Measurements from ENCODE around the gene SECISBP2.
"Not testable (repeated sequence)": the region's sequence is repeated elsewhere in the genome, so short reads cannot be mapped to it uniquely, and the experiment has no call there.

SECISBP2 gene

DNA sequence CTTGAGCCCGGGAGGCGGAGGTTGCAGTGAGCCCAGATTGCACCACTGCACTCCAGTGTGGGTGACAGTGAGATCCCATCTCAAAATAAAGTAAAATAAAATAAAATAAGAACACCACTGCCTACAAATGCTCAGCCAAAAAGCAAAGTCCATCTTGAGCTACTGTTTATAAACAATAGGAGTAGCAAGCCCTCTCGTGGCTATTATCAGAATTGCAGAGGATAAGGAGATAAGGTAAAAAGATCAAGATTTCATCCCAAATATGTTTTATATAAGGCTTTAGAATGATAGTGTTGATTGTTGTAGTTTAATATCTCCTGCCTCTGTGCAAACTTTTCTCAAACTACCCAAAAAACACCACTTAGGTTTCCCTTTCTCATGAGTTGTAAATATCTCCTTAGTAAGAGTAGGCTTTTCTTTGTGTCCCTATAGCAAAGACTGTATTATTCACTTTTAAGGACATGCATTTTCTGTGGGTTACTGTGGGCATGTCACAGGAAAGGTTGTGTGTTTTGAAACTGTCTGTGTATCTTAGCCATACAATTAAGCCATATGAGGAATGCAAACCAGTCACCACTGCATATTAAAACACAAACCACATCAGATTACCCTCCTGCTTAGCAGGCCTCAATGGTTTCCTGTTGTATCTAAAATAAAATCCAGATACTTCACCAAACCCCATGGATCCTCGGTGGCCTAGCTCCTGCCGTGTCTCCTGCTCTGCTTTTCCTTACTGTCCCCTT is 39.1 kb upstream of the SECISBP2 start:
- no peak overlapping the region for H3K27ac ChIP-seq (replicated peaks; ENCODE audit: low read length)
- H3K9me3 ChIP-seq (replicated peaks in 1 of 2; ENCODE audit: control insufficient read depth in 2 of 2, insufficient read depth in 1 of 2, low read depth in 1 of 2, low read length in 2 of 2): peaks cover 3 to 28% of the 10 kb centered on the region in 2 donors
- no peak overlapping the region for H3K14ac ChIP-seq (ENCODE audit: low read length)
- H2AK5ac ChIP-seq (ENCODE audit: low read depth, low read length): no peak overlapping the region
- H2AFZ ChIP-seq (ENCODE audit: low read length): no peak overlapping the region
- no peak overlapping the region for H2BK12ac ChIP-seq (ENCODE audit: low read length)
- no peak overlapping the region for H3K4me2 ChIP-seq (ENCODE audit: insufficient read depth, low read length, poor library complexity, severe bottlenecking)
- H2BK15ac ChIP-seq (ENCODE audit: low read length): no peak overlapping the region
- H3K79me1 ChIP-seq (ENCODE audit: low read depth, low read length): no peaks in the 10 kb centered on the region
- H2BK120ac ChIP-seq (ENCODE audit: low read depth, low read length): no peak overlapping the region
- H3K36me3 ChIP-seq (replicated peaks in 1 of 2; ENCODE audit: control insufficient read depth in 2 of 2, insufficient read depth in 2 of 2, low read length in 2 of 2): peaks cover 0 to 1% of the 10 kb centered on the region in 2 donors
- H3K4me1 ChIP-seq (ENCODE audit: control insufficient read depth in 2 of 2, insufficient read depth in 1 of 2, low read depth in 1 of 2, low read length in 2 of 2): no peaks in the 10 kb centered on the region
- H3K18ac ChIP-seq (ENCODE audit: low read length): no peak overlapping the region
- no peak overlapping the region for H3K9ac ChIP-seq (ENCODE audit: low read depth, low read length, poor library complexity)
- no peak overlapping the region for H3K23ac ChIP-seq (ENCODE audit: low read depth, low read length, poor library complexity)
- no peak overlapping the region for H4K91ac ChIP-seq (ENCODE audit: low read depth, low read length, poor library complexity)
- no peak overlapping the region for H2BK5ac ChIP-seq (ENCODE audit: low read length)
- H3K27me3 ChIP-seq (ENCODE audit: control insufficient read depth in 3 of 3, insufficient read depth in 3 of 3, low read depth in 1 of 3, low read length in 3 of 3): no peaks in the 10 kb centered on the region
- WGBS, 2 donors (ENCODE audit: extremely low coverage in 2 of 2, insufficient read length in 2 of 2, insufficient replicate concordance in 1 of 2): no CpG with 5 or more reads among the region's 5 CpGs
- peak; percentile 56 for DNase-seq (ENCODE audit: low spot score)
- no peak overlapping the region for H3K4ac ChIP-seq (ENCODE audit: low read length)
- H3K4me3 ChIP-seq (ENCODE audit: low read length in 2 of 2): no peak overlapping the region
- H4K8ac ChIP-seq (ENCODE audit: low read depth, low read length): no peak overlapping the region

DNA sequence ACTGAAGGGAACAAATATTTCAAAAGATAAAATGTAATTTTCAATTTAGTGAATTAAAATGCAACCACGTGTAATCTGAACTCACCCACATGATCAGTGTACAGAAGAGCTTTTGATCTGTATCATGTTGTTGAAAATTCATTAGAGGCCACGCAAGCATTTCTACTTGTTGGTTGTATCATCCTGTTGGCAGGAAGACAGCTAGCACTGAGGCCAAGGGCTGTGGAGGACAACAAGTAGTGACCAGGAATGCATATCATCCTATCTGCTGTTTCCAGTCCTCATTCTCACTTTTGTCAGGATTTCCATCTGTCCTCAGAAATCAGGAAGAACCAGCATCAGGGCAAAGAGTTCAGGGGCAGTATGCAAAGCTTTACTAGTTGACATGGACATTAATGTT is 37.2 kb upstream of the SECISBP2 start:
- no peaks in the 10 kb centered on the region for H3K36me3 ChIP-seq (replicated peaks in 1 of 2; ENCODE audit: control insufficient read depth in 2 of 2, insufficient read depth in 2 of 2, low read length in 2 of 2)
- H2BK12ac ChIP-seq (ENCODE audit: low read length): no peak overlapping the region
- no peak overlapping the region for H2BK5ac ChIP-seq (ENCODE audit: low read length)
- no peak overlapping the region for H3K4ac ChIP-seq (ENCODE audit: low read length)
- H2AK5ac ChIP-seq (ENCODE audit: low read depth, low read length): no peak overlapping the region
- no peak overlapping the region for H3K27ac ChIP-seq (replicated peaks; ENCODE audit: low read length)
- no peak overlapping the region for H2BK15ac ChIP-seq (ENCODE audit: low read length)
- no peak overlapping the region for H3K18ac ChIP-seq (ENCODE audit: low read length)
- H3K4me3 ChIP-seq (ENCODE audit: low read length in 2 of 2): no peak overlapping the region
- H2BK120ac ChIP-seq (ENCODE audit: low read depth, low read length): no peak overlapping the region
- H3K9me3 ChIP-seq (replicated peaks in 1 of 2; ENCODE audit: control insufficient read depth in 2 of 2, insufficient read depth in 1 of 2, low read depth in 1 of 2, low read length in 2 of 2): peaks cover 0 to 10% of the 10 kb centered on the region in 2 donors
- H3K27me3 ChIP-seq (ENCODE audit: control insufficient read depth in 3 of 3, insufficient read depth in 3 of 3, low read depth in 1 of 3, low read length in 3 of 3): no peaks in the 10 kb centered on the region
- H3K79me1 ChIP-seq (ENCODE audit: low read depth, low read length): no peaks in the 10 kb centered on the region
- no peak overlapping the region for H3K9ac ChIP-seq (ENCODE audit: low read depth, low read length, poor library complexity)
- H2AFZ ChIP-seq (ENCODE audit: low read length): no peak overlapping the region
- no peaks in the 10 kb centered on the region for H3K4me1 ChIP-seq (ENCODE audit: control insufficient read depth in 2 of 2, insufficient read depth in 1 of 2, low read depth in 1 of 2, low read length in 2 of 2)
- H4K91ac ChIP-seq (ENCODE audit: low read depth, low read length, poor library complexity): no peak overlapping the region
- WGBS, 2 donors (ENCODE audit: extremely low coverage in 2 of 2, insufficient read length in 2 of 2, insufficient replicate concordance in 1 of 2): no CpG with 5 or more reads among the region's 2 CpGs
- DNase-seq (ENCODE audit: low spot score): no peak
- no peak overlapping the region for H3K23ac ChIP-seq (ENCODE audit: low read depth, low read length, poor library complexity)
- H4K8ac ChIP-seq (ENCODE audit: low read depth, low read length): no peak overlapping the region
- no peak overlapping the region for H3K14ac ChIP-seq (ENCODE audit: low read length)
- H3K4me2 ChIP-seq (ENCODE audit: insufficient read depth, low read length, poor library complexity, severe bottlenecking): no peak overlapping the region

DNA sequence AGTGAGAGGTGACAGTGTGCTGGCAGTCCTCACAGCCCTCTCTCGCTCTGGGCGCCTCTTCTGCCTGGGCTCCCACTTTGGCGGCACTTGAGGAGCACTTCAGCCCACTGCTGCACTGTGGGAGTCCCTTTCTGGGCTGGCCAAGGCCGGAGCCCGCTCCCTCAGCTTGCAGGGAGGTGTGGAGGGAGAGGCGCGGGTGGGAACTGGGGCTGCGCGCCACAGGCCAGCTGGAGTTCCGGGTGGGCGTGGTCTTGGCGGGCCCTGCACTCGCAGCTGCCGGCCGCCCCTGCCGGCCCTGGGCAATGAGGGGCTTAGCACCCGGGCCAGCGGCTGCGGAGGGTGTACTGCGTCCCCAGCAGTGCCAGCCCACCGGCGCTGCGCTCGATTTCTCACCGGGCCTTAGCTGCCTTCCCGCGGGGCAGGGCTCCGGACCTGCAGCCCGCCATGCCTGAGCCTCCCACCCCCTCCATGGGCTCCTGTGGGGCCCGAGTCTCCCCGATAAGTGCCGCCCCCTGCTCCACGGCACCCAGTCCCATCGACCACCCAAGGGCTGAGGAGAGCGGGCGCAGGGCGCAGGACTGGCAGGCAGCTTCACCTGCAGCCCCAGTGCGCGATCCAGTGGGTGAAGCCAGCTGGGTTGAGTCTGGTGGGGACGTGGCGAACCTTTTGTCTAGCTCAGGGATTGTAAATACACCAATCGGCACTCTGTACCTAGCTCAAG is 35.9 kb upstream of the SECISBP2 start:
- not testable (repeated sequence) for H3K4me2 ChIP-seq (ENCODE audit: insufficient read depth, low read length, poor library complexity, severe bottlenecking); H3K4ac ChIP-seq (ENCODE audit: low read length); H3K79me1 ChIP-seq (ENCODE audit: low read depth, low read length); DNase-seq (ENCODE audit: low spot score); H3K4me1 ChIP-seq (ENCODE audit: control insufficient read depth in 2 of 2, insufficient read depth in 1 of 2, low read depth in 1 of 2, low read length in 2 of 2); H2BK15ac ChIP-seq (ENCODE audit: low read length); H4K8ac ChIP-seq (ENCODE audit: low read depth, low read length); H3K4me3 ChIP-seq (ENCODE audit: low read length in 2 of 2); H4K91ac ChIP-seq (ENCODE audit: low read depth, low read length, poor library complexity); H3K9me3 ChIP-seq (replicated peaks in 1 of 2; ENCODE audit: control insufficient read depth in 2 of 2, insufficient read depth in 1 of 2, low read depth in 1 of 2, low read length in 2 of 2); H2BK120ac ChIP-seq (ENCODE audit: low read depth, low read length); H3K36me3 ChIP-seq (replicated peaks in 1 of 2; ENCODE audit: control insufficient read depth in 2 of 2, insufficient read depth in 2 of 2, low read length in 2 of 2); H3K18ac ChIP-seq (ENCODE audit: low read length); H3K23ac ChIP-seq (ENCODE audit: low read depth, low read length, poor library complexity); H3K14ac ChIP-seq (ENCODE audit: low read length); H3K9ac ChIP-seq (ENCODE audit: low read depth, low read length, poor library complexity); H3K27ac ChIP-seq (replicated peaks; ENCODE audit: low read length); H3K27me3 ChIP-seq (ENCODE audit: control insufficient read depth in 3 of 3, insufficient read depth in 3 of 3, low read depth in 1 of 3, low read length in 3 of 3); H2AFZ ChIP-seq (ENCODE audit: low read length); H2AK5ac ChIP-seq (ENCODE audit: low read depth, low read length); H2BK12ac ChIP-seq (ENCODE audit: low read length); H2BK5ac ChIP-seq (ENCODE audit: low read length)
- WGBS, 2 donors (ENCODE audit: extremely low coverage in 2 of 2, insufficient read length in 2 of 2, insufficient replicate concordance in 1 of 2): no CpG with 5 or more reads among the region's 42 CpGs

DNA sequence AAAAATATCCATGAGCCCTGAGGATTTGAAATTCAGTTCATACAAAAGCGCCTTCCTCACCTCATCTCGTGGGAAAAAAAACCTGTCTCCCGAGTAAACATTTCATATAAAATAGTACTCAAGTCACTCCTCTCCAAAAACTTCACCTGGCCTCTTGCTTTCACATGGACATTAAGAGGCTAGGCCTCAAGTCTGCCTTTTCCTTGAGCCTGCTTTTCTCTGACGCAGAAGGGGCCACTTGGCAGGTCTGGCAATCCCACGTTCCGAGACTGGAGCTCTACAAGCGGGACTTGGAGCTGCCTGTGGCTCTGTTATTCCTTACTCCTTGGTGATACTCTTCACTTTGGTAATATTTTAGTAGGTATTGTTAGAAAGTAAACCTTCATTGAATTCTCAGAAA is 34.2 kb upstream of the SECISBP2 start:
- no peak overlapping the region for H3K4ac ChIP-seq (ENCODE audit: low read length)
- no peak overlapping the region for H2BK15ac ChIP-seq (ENCODE audit: low read length)
- no peak overlapping the region for H4K8ac ChIP-seq (ENCODE audit: low read depth, low read length)
- no peak overlapping the region for H3K4me3 ChIP-seq (ENCODE audit: low read length in 2 of 2)
- H3K14ac ChIP-seq (ENCODE audit: low read length): no peak overlapping the region
- DNase-seq (ENCODE audit: low spot score): no peak
- H3K9me3 ChIP-seq (replicated peaks in 1 of 2; ENCODE audit: control insufficient read depth in 2 of 2, insufficient read depth in 1 of 2, low read depth in 1 of 2, low read length in 2 of 2): no peaks in the 10 kb centered on the region
- no peaks in the 10 kb centered on the region for H3K27me3 ChIP-seq (ENCODE audit: control insufficient read depth in 3 of 3, insufficient read depth in 3 of 3, low read depth in 1 of 3, low read length in 3 of 3)
- H3K18ac ChIP-seq (ENCODE audit: low read length): no peak overlapping the region
- H3K36me3 ChIP-seq (replicated peaks in 1 of 2; ENCODE audit: control insufficient read depth in 2 of 2, insufficient read depth in 2 of 2, low read length in 2 of 2): no peaks in the 10 kb centered on the region
- no peak overlapping the region for H2BK120ac ChIP-seq (ENCODE audit: low read depth, low read length)
- H3K23ac ChIP-seq (ENCODE audit: low read depth, low read length, poor library complexity): no peak overlapping the region
- no peak overlapping the region for H2AK5ac ChIP-seq (ENCODE audit: low read depth, low read length)
- H3K9ac ChIP-seq (ENCODE audit: low read depth, low read length, poor library complexity): no peak overlapping the region
- H3K4me1 ChIP-seq (ENCODE audit: control insufficient read depth in 2 of 2, insufficient read depth in 1 of 2, low read depth in 1 of 2, low read length in 2 of 2): no peaks in the 10 kb centered on the region
- no peak overlapping the region for H3K27ac ChIP-seq (replicated peaks; ENCODE audit: low read length)
- H2AFZ ChIP-seq (ENCODE audit: low read length): no peak overlapping the region
- no peak overlapping the region for H2BK5ac ChIP-seq (ENCODE audit: low read length)
- H3K4me2 ChIP-seq (ENCODE audit: insufficient read depth, low read length, poor library complexity, severe bottlenecking): no peak overlapping the region
- no peak overlapping the region for H4K91ac ChIP-seq (ENCODE audit: low read depth, low read length, poor library complexity)
- no CpG with 5 or more reads among the region's 7 CpGs for WGBS, 2 donors (ENCODE audit: extremely low coverage in 2 of 2, insufficient read length in 2 of 2, insufficient replicate concordance in 1 of 2)
- no peak overlapping the region for H2BK12ac ChIP-seq (ENCODE audit: low read length)
- no peaks in the 10 kb centered on the region for H3K79me1 ChIP-seq (ENCODE audit: low read depth, low read length)
